Measurements from ENCODE around the gene ST6GALNAC4.
A peak's percentile ranks its signal among the peaks of the same experiment; 100 is the strongest.

Gene ST6GALNAC4

DNA sequence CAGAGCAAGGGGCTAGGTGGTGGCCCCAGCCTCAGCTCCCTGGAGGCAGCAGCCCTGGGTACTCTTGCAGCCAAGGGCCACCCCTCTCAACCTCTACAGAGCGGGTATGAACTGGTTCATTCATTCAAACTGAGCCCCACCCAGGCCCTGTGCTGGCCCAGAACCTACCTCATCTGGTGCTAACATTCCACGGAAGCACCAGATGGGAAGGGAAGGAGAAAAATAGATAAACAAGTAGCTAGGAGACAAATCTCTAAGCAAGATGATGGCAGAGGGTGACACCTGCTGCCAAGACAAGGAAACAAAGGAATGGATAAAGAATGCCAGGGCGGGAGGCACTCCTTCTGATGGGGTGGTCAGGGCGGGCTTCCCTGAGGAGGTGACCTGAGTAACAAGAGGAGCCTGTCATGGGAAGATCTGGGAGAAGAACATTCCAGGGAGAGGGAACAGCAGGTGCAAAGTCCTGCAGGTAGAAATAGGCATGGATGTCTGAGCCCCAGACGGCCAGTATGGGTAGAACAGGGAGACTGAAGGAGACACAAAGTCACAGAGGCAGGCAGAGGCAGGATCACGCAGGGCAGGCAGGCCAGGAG, 6.1 kb downstream of the ST6GALNAC4 start:
- DNase-seq: no peak

DNA sequence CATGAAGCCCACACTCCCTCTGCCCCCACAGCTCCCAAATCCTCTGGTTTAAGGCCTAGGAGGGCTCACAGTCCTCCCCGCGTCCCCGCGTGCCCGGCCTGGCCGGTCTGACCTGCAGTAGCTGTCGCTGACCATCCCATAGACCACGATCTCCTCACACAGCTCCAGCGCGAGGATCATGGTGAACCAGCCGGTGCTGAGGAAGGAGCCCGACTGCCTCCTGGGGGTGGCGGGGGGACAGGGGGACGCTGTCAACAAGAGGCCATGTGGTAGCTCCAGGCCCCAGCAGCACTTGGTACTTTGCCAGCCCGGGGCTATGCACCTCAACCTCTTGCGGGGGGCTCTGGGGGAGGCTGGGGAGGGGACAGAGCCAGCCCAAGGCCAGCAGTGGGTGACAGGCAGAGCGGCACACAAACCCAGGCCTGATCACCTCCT, 7.0 kb downstream of the ST6GALNAC4 start:
- DNase-seq: no peak

DNA sequence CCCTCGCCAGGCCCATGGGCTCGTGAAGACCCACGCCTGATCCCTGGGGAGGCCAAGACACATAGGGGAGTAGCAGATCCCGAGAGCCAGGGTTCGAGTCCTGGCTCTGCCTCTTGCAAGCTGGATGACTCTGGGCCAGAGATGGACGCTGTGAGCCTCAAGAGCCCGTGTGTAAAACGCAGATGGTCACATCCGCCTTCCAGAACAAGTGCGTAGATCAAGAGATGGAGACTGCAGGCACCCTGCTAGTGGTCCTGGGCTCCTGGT, 8.2 kb downstream of the ST6GALNAC4 start:
- DNase-seq: no peak

DNA sequence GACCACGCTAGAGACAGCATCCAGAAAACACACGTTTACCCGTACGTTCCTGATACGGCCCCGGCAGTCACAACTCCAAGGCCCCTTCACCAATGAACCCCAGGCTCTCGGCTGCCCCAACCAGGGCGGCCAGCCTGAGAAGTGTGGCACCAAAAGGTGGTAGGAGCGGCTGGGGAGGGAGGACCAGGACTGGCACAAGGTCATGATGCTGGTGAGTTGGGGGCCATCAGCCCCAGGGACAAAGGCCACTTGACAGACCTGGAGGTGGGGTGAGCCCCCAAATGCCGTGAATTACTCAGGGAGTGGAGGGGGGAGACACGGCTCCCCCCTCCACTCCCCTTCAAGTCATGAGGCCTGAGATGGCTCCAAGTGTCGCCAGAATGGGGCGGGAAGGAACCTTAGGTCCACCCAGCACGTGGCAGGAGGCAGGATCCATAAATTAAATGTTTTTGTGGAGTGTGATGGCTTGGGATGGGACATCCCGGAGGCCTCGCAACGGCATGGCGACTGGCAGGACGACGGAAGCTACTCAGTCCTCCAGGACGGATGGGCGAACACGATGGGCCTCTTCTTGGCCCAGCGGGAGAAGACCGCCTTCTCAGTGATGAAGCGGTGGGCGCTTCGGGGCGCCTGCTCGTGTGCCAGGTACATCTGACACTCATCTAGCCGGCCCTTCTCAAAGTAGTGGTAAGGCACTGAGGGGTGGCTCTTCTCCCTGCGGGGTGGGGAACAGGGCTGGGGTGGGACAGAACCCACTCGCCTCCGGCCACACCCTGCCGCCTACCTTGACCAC, 8.8 kb downstream of the ST6GALNAC4 start:
- DNase-seq: no peak

DNA sequence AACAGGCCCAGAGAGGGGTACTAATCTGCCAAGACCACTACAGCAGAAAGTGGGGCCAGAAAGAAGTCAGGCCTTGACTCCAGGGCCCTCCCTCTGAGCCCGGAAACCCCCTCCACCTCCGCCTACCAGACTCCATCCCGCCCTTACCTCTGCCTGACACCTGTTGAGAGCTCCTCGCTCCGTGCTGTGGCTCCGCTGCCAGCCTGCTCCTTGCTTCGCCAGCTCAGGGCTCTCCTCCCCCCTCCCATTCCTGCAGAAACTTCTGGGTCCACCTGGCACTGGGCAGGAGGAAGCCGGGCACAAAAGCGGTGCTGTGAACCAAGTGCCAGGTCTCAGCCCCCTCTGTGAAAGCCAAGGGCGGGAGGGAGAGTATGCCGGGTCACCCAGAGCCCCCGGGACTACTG, 11.1 kb downstream of the ST6GALNAC4 start:
- peak; percentile 70 for DNase-seq

DNA sequence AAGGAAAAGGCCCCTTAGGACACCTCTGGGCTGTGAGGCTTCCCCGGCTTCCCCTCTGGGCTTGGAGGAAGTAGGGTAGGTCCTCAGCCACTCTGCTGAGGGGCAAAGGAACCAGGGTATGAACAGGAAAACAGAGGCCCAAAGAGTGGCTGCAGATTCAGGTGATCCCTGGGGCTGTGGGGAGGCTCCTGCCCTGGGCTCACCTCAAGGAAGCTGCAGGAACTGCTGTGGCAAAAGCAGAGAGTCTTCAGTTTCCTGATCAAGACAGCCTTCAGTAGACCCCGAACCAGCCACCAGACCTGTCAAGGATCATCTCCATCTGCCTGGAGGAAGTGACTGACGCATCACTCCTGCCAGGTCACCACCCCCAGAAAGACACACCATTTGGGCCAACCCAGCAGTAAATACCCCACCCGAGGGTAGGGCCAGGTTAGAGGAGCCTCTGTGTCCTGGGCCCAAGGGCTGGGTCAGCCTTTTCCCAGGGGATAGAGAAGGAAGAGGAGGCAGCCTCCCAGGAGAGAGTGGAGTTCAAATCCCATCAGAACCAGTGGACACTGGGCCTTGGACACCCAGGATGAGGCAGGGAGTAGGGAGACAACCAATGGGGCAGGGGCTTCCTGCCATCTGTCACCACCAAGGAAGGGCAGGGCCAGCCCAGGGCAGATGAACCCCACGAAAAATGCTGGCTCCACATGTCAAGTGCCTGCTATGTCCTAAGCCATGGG, 11.7 kb downstream of the ST6GALNAC4 start:
- peak; percentile 80 for DNase-seq

DNA sequence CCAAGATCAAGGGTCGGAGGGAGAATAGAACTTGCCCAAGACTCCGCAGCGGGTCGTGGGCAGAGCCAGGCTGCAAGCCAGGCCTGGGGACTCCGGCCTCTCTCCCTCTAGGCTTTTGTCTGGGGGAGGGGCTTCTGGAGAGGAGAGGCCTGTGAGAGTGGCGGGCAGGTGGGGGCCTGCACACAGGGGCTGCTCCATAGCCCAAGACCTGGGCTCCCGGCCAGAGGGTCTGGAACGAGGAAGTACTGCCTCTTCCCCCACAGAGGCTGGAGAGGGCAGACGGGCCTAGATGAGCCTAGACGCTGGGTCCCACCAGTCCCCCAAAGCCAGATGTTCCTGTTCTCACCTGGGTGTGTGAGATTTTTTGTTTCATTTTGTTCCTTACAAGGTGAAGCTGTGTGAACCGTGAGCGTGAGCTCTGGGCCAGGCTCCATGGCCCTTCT, 12.3 kb downstream of the ST6GALNAC4 start:
- no peak for DNase-seq

DNA sequence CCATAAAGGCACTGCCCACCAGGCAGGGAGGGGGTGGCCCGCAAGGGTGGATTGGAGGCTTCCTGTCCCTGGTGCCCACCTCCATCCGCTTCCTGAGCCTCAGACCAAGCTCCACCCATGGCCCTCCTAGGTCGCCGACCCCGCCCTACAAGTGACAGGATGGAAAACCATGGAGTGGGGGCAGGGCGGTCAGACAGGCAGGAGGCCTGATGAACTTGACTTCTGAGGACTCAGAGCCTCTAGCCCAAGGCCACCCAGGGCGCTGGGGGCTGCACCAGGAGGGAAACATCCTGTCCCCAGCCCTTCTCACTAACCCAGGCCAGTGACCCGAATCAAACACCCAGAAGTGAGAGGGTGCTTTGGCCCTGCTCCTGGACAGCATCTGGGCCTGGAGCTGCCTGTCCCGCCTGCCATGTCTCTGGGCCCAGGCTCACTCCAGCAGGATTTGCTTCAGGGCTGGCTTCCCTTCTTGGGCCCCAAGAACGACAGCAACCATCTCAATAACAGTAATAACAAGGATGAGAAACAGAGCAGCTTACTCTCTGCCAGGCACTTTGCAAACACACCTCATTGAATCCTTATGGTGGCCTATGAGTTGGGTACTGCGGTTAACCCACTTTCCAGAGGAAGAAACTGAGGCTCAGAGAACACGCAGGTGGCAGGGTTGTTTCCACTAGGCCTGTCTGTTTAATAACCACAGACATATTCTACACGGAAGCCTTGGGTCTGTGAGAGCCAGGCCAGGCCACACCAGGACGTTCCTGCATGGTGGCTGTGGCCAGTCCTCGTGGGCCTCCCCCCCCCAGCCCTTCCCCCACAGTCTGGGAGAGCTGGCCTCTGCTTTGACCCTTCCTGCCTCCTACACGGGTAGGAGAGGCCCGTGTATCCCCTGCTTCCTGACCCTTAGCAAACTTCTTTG, 13.0 kb downstream of the ST6GALNAC4 start:
- peak; percentile 92 for DNase-seq

DNA sequence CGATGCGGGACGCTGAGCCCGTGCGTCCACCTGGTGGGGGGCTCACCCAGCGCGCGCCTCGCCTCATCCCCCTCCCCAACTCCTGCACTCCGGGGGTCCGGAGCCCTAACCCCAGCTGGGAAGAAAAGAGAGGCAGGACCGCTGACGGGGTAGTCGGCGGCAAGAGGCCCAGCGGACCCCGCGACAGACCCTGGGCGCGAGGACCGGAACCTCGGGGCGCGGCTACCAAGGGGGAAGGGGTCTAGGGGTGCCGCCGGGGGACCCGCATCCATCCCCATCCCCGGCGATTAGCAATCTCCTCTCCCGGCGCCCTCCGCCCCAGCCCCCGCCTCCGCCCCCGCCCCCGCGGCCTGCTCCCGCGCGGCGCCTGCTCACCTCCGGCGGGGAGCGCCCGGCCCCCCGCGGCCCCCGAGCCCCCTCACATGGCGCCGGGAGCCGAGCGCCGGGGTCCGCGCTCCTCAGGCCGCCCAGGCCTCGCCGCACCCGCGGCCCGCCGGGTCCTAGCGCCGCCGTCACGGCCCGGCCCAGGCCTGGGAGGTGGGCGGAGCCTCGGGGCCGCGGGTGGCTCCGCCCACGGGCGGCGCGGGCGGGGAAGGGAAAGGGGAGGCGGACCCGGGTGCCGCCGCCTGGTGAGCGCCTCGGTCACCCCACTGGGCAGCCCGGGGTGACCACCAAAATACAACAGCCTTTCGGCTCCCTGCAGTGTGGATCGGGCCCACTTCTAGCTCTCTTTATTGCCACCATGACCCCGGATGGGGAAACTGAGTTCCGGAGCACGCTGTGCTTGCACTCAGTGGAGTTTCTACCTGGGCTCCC, 17.5 kb downstream of the ST6GALNAC4 start, which contains the start of gene ST6GALNAC6:
TSS of gene ST6GALNAC6 (minus strand) at position 476 of the 816 bp plus-strand sequence. CDS start 1,622 bp downstream, outside the sequence.
- peak; percentile 84 for DNase-seq

DNA sequence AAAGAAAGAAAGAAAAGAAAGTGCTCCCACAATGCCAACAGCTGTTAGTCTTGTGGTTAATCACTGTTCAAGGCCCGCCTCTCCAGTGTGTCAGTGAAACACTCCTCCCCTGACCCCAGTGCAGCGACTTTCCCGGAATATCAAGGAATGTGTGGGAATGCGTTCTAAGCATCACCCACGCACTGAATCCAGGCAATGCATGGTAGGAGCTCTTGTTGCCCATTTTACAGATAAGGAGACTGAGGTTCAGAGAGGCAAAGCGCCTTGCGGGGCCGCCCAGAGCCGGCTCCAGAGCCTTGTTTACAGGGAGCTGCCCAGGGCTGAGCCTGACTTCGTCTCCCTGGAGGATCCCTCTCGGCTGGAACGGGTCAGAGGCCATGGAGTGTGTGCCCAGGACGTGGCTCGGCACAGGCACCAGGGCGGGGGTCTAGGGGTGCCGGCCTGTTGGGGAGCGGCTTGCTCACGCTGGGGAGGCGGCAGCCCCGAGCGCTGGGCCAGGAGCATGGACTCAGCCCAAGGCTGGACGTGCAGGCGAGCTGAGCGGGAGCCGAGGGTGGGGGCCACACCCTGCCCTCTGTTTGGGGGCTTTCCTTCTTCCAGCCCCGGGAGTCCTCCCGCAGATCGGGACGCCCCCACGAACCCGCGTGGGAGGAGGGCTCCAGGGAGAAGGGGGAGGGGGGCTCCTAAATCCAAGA, 18.3 kb downstream of the ST6GALNAC4 start:
- DNase-seq: no peak

DNA sequence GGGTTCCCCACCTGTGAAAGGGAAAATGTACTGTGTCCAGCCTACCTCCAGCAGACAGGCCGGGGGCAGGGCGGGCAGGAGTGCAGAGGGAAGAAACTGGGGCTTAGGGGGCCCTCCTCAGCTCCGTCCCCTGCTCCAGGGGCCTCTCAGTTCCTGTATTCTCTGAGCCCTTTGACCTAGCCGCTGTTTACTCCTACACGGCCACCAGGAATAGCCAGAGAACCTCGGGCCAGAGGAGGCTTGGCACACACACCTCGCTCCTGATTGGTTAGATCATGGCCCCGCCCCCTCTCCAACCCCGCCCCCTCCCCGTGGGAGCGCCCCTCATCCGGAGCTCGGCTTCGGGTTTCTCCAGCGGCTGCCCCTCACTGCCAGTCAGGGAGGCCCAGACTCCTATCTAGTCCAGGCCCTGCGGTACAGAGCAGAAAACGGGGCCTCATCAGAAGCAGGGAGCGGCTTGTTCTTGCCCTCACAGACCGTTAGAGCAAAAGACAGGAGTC, 19.6 kb downstream of the ST6GALNAC4 start:
- DNase-seq: peak; percentile 39

DNA sequence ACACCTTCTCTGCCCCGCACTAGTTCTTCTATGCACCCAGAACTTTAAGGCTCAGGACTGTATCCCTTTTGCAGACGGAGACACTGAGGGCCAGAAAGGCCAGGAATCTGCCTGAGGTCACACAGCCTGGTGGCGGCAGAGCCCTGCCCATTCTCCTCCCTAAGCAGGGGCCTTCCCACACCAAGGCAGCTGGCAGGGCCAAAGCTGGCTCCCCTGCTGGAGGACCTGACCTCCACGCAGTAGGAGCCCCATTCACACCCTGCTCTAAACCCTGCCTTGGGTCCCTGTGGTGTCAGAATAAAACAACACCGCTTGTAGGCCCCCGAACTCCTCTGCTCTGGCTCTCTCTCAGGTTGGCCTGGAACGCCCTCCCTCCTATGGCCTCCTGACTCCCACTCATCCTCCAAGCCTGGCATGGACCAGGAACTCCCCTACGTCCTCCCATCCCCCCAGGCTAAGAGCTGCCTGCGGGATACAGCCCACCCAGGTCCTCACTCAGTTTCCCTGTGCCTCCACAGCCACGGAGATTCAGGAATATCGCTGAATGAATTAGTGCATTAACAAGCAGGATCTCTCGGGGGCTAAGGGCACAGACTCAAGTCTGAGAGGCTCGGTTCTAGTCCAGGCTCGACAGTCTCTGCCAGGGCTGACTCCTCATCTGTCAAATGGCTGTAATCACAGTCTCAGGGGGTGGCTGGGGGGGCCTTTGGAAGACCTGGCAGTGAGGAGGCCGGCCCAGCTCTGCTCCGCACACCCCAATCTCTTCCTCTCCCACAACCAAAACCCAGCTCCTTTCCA, 20.2 kb downstream of the ST6GALNAC4 start:
- no peak for DNase-seq

DNA sequence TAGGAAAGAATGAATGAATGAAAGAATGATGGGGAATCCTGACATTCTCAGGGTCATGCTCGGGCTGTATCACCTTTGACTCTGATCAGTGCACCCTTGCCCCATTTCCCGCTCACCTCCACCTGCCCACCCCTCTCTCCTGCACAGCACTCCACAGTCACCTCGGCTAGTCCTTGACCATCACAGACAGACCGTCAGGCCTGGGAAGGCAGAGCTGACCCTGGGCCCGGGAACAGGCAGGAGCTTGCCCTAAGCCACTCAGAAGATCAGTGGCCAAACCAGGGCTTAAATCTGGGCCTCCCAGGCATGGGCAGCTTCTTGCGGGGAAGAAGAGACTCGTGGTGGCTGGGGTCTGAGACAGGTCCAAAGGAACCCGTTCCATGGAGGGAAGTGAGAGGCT, 21.0 kb downstream of the ST6GALNAC4 start:
- no peak for DNase-seq

DNA sequence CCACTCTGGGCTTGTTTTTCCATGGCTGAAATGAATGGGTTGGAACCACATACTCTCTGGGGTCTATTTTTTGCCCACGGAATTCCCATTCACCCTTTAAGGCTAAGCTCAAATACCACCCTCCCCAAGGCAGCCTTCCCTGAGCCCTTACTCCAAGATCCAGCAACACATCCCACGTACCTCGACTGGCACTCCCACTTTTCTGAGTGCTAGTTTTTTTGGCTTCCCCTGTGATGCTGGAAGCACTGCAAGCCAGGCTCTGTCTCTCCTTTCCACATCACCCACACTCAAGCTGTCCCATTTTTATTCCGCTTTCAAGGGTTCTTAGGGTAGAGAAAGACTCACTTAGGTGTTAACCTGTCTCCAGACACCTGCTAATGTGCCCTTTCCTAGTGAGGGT, 23.4 kb downstream of the ST6GALNAC4 start:
- no peak for DNase-seq

DNA sequence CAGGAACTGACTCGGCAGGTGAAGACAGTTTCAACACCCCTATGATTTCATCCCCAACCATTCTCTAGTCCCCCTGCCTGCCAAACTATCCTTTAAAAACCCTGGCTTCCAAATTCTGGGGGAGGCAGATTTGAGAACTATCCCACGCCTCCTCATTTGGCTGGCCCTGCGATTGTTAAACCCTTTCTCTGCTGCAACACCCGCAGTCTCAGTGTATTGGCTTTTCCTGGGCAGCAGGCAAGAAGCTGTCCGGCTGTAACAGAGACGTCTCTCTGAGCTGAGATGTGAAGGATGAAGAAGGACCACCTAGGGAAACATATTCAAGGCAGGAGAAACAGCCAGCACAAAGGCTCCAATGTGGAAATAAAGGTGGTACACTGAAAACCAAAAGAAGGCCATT, 24.0 kb downstream of the ST6GALNAC4 start:
- no peak for DNase-seq

DNA sequence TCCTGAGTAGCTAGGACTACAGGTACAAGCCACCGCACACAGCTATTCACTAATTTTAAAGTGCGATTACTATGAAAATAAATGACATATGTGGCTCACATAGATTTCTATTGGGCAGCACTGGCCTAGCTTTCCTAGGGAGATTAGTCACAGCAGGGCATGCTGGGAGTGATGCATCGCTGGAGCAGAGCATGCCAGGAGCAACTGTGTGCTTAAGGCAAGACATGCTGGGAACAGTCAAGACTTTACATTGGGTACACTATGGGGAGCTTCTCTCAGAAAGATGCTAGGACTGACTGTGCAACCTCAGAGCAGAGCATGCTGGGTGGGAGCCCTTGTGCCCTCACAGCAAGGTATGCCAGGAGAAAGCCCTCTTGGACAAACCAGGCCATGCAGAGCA, 26.8 kb downstream of the ST6GALNAC4 start:
- DNase-seq: no peak

DNA sequence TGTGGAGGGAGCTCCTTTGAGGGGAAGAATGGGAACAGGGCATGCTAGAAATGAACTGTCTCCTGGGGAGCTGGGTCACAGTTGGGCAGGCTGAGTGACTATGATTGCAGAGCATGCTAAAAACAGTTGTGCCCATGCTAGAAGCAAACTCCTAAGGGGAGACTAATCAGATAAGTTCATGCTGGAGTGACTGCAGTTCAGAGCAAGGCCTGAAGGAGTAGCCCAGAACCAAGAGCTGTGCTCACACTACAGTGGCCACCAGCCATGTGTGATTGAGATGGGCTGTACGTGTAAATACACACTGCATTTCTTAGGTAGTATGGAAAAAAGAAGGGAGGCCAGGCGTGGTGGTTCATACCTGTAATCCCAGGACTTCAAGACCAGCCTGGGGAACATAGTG, 29.0 kb downstream of the ST6GALNAC4 start:
- DNase-seq: no peak

DNA sequence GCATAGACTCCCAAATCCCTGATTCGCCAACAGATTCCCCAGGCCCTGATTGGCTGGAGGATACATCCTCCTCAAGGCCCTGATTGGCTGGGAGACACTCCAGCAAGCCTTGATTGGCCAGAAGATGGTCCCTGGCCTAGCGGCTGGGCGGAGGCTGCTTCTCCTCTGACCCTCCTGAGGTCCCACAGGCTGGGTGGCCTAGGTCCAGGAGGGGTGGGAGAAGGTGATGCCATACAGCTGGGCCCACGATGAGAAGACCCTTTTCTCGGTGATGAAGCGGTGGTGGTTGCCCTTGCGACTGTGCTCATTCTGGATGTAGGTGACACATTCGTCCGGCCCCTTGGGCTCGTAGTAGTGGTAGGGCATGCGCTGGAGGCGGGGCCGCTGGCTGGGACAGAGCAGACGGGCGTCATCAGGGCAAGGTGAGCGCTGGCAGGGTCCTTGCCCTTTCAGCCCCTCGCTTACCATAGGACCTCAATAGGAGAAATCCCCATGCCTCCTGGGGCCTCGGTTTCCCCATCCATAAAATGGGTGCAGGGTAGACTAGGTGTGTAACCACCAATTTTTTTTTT, 30.4 kb downstream of the ST6GALNAC4 start:
- no peak for DNase-seq

DNA sequence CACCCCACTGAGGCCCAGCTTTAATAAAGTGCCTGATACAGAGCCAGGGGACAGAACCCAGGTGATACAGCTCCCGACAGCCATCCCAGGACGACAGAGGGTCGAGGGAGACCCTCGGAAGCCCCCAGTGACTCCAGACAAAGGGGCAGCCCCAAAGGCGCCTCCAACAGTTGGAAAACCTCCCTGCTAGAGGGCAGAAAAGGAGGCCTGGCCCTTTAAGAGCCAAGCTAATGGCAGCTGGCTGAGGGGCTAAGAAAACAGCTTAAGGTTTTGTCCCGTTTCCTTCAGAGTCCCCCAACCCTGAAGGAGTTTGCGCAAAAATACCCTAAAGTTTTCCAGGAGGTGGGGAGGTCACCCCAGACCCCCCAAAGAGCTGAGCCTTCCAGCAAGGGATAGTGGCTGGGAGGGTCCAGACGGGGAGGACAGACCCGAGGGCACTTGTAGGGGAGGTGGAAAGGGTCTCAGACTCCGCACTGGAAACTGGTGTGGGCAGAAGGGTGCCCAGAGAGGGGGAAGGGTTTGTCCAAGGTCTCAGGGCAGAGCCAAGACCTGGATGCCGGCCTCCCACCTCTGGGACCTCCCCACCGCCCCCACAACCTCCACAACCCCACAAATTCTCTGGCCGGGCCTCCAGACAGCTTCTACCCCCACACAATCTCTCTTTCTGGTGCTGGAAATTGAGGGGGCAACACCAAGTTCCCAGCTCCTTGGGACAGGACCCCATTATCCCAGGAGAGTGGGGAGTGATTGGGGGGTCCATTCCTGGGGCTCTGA, 31.1 kb downstream of the ST6GALNAC4 start:
- DNase-seq: no peak
